HEK293 (cell line): ENCODE data around the gene CTAGE6.
"Not testable (repeated sequence)": the region's sequence is repeated elsewhere in the genome, so short reads cannot be mapped to it uniquely, and the experiment has no call there.

Source experiments
- HOXD13 ChIP-seq: sonication (generic); formaldehyde crosslinking; IDR thresholded peaks from 2 replicates; pipeline ENCODE4 v1.8.0; 2022; ENCODE audit warnings: missing genetic modification reagents, borderline replicate concordance
- MYNN ChIP-seq: fragments of 450-650 bp; formaldehyde crosslinking; IDR thresholded peaks from 2 replicates; pipeline ENCODE4 v1.5.1; 2016; ENCODE audit warnings: missing biosample characterization, missing genetic modification characterization, borderline replicate concordance
- SALL2 ChIP-seq: fragments of 450-650 bp; formaldehyde crosslinking; IDR thresholded peaks from 2 replicates; pipeline ENCODE4 v1.5.0; 2017; ENCODE audit warnings: missing biosample characterization, mild to moderate bottlenecking, missing genetic modification characterization, borderline replicate concordance
- ZFP37 ChIP-seq: fragments of 450-650 bp; formaldehyde crosslinking; IDR thresholded peaks from 2 replicates; pipeline ENCODE4 v1.5.1; 2016; ENCODE audit warnings: missing biosample characterization, missing genetic modification characterization
- ZFP69B ChIP-seq: fragments of 450-650 bp; formaldehyde crosslinking; IDR thresholded peaks from 2 replicates; pipeline ENCODE4 v1.5.1; 2016; ENCODE audit warnings: missing biosample characterization, missing genetic modification characterization
- ZNF302 ChIP-seq: fragments of 450-650 bp; formaldehyde crosslinking; IDR thresholded peaks from 2 replicates; pipeline ENCODE4 v1.5.1; 2016; ENCODE audit warnings: missing biosample characterization, missing genetic modification characterization, low read depth
- ZNF423 ChIP-seq: fragments of 450-650 bp; formaldehyde crosslinking; IDR thresholded peaks from 2 replicates; pipeline ENCODE4 v1.5.1; 2016; ENCODE audit warnings: missing biosample characterization, missing genetic modification characterization
- ZNF48 ChIP-seq: fragments of 450-650 bp; formaldehyde crosslinking; IDR thresholded peaks from 2 replicates; pipeline ENCODE4 v1.5.1; 2016; ENCODE audit warnings: missing biosample characterization, missing genetic modification characterization
- ZNF600 ChIP-seq: fragments of 450-650 bp; formaldehyde crosslinking; IDR thresholded peaks from 2 replicates; pipeline ENCODE4 v1.5.1; 2016; ENCODE audit warnings: missing biosample characterization, missing genetic modification characterization
- ZNF677 ChIP-seq: fragments of 450-650 bp; IDR thresholded peaks from 2 replicates; pipeline ENCODE4 v1.5.0; 2018; ENCODE audit warnings: missing biosample characterization, mild to moderate bottlenecking, missing genetic modification characterization, moderate library complexity
- ZNF707 ChIP-seq: fragments of 450-650 bp; formaldehyde crosslinking; IDR thresholded peaks from 2 replicates; pipeline ENCODE4 v1.5.1; 2016; ENCODE audit warnings: missing biosample characterization, missing genetic modification characterization
- ZSCAN23 ChIP-seq: fragments of 450-650 bp; formaldehyde crosslinking; IDR thresholded peaks from 2 replicates; pipeline ENCODE4 v1.5.1; 2016; ENCODE audit warnings: missing biosample characterization, missing genetic modification characterization
- ZSCAN30 ChIP-seq: fragments of 450-650 bp; IDR thresholded peaks from 2 replicates; pipeline ENCODE4 v1.5.1; 2018; ENCODE audit warnings: missing biosample characterization, mild to moderate bottlenecking, missing genetic modification characterization, moderate library complexity
- TF ChIP-seq, protein P1 (sequence below): fragments of 450-650 bp; formaldehyde crosslinking; IDR thresholded peaks from 2 replicates; pipeline ENCODE4 v1.5.1; 2016; ENCODE audit warnings: missing biosample characterization, missing genetic modification characterization

DNA sequence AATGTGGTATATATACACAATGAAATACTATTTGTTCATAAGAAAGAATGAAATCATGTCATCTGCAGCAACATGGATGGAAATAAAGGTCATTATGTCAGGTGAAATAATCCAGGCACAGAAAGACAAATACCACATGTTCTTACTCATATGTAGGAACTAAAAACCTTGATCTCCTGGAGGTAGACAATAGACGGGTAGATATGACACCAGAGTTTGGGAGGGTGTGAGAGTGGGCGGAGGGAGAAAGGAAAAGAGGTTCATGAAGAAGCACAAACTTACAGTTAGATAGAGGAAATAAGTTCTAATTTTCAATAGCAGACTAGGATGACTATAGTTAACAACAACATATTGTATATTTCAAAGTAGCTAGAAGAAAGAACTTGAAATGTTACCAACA is 22.1 kb upstream of the CTAGE6 start:
- TF ChIP-seq ZFP37 (tag by site-specific recombination); ZNF48; HOXD13; SALL2; ZSCAN30 (tag by site-specific recombination); ZNF302 (tag by site-specific recombination); ZNF423 (tag by site-specific recombination); ZSCAN23 (tag by site-specific recombination); ZFP69B (tag by site-specific recombination); ZNF600; ZNF677 (tag by site-specific recombination); ZNF707 (tag by site-specific recombination); MYNN (tag by site-specific recombination): not testable (repeated sequence)
- TF ChIP-seq, protein P1, sequence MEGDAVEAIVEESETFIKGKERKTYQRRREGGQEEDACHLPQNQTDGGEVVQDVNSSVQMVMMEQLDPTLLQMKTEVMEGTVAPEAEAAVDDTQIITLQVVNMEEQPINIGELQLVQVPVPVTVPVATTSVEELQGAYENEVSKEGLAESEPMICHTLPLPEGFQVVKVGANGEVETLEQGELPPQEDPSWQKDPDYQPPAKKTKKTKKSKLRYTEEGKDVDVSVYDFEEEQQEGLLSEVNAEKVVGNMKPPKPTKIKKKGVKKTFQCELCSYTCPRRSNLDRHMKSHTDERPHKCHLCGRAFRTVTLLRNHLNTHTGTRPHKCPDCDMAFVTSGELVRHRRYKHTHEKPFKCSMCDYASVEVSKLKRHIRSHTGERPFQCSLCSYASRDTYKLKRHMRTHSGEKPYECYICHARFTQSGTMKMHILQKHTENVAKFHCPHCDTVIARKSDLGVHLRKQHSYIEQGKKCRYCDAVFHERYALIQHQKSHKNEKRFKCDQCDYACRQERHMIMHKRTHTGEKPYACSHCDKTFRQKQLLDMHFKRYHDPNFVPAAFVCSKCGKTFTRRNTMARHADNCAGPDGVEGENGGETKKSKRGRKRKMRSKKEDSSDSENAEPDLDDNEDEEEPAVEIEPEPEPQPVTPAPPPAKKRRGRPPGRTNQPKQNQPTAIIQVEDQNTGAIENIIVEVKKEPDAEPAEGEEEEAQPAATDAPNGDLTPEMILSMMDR (tag by site-specific recombination) = not testable (repeated sequence)
